ENCODE results near the gene ZNF436. TPM values are rescaled to one million over a fixed set of nuclear protein-coding genes. Genes with fewer than 3 reads are reported as not detected.

Gene ZNF436
- polyA plus RNA-seq, 1 of the 3 experiments (the other 2 are of a cell fraction), result 5.0 TPM

GRCh38 chr1:23401313-23401712 lies 31.7 kb upstream of the ZNF436 start:
- no peak overlapping the region for H3K4me3 ChIP-seq (ENCODE audit: low read depth in 2 of 2, low read length in 1 of 2)
- no peaks in the 10 kb centered on the region for H3K36me3 ChIP-seq (replicated peaks in 1 of 2; ENCODE audit: control insufficient read depth in 1 of 2, insufficient read depth in 2 of 2, low read length in 1 of 2)
- H3K27me3 ChIP-seq (ENCODE audit: insufficient read depth), result no peaks in the 10 kb centered on the region
- H3K4me2 ChIP-seq, result no peak overlapping the region
- CTCF ChIA-PET, result interaction anchor here (0.7 to 3.1 kb wide), 4 partner anchors 13 to 303 kb away, joined by 3 to 13 read pairs (median 3); no protein-coding TSS in a partner anchor
- DNase-seq, result no peak
- peaks cover 15 to 20% of the 10 kb centered on the region in 2 experiments for H3K4me1 ChIP-seq (ENCODE audit: control insufficient read depth in 1 of 2, insufficient read depth in 2 of 2, low read depth in 1 of 2, low read length in 1 of 2)
- no peak overlapping the region for H3K27ac ChIP-seq (ENCODE audit: low read depth in 2 of 2, low read length in 1 of 2)
- H3F3A ChIP-seq (replicated peaks; ENCODE audit: insufficient read depth), result peaks cover 18% of the 10 kb centered on the region
- WGBS (ENCODE audit: low lambda C conversion rate), result 92% methylated on average over 6 of the region's 6 CpGs
- no peak for TF ChIP-seq SIN3A (IDR thresholded peaks at IDR 0.05; ENCODE audit: borderline replicate concordance, low read depth, low read length)
- no peak for TF ChIP-seq ELF1 (IDR thresholded peaks at IDR 0.05)
- TF ChIP-seq FOXJ3 (CRISPR knock-in tag; IDR thresholded peaks at IDR 0.05), result no peak
- no peak for TF ChIP-seq GATA2 (CRISPR knock-in tag; IDR thresholded peaks at IDR 0.05)
- no peak for TF ChIP-seq NFIC (IDR thresholded peaks at IDR 0.05; ENCODE audit: borderline replicate concordance)
- no peak for TF ChIP-seq USF2 (IDR thresholded peaks at IDR 0.05; ENCODE audit: borderline replicate concordance, low read depth, low read length)
- TF ChIP-seq JUND (IDR thresholded peaks at IDR 0.05), result no peak
- TF ChIP-seq RFX5 (IDR thresholded peaks at IDR 0.05; ENCODE audit: low read length), result no peak
- TF ChIP-seq MEF2A (IDR thresholded peaks at IDR 0.05; ENCODE audit: borderline replicate concordance, low read depth), result no peak
- no peak for TF ChIP-seq GABPA (IDR thresholded peaks at IDR 0.05; ENCODE audit: low read depth)
- TF ChIP-seq TAF1 (IDR thresholded peaks at IDR 0.05; ENCODE audit: borderline replicate concordance, low read depth, low read length), result no peak
- POLR2A ChIA-PET, result interaction anchor here (1.6 kb wide), 1 partner anchor 33 kb away, joined by 3 read pairs; no protein-coding TSS in a partner anchor
- H4K20me1 ChIP-seq (ENCODE audit: insufficient read depth), result no peaks in the 10 kb centered on the region
- H3K79me2 ChIP-seq (ENCODE audit: insufficient read depth), result no peaks in the 10 kb centered on the region
- no peaks in the 10 kb centered on the region for H3K9me3 ChIP-seq
- no peaks in the 10 kb centered on the region for H3K9me2 ChIP-seq
- H3K9ac ChIP-seq, result no peak overlapping the region
- no peak overlapping the region for H2AFZ ChIP-seq (ENCODE audit: low read depth)

GRCh38 chr1:23400324-23401114 lies 30.9 kb upstream of the ZNF436 start:
- Histone ChIP-seq H3K27ac (ENCODE audit: low read depth in 2 of 2, low read length in 1 of 2) (no peak overlapping the region), H3F3A (replicated peaks; ENCODE audit: insufficient read depth) (peaks cover 21% of the 10 kb centered on the region), H3K36me3 (replicated peaks in 1 of 2; ENCODE audit: control insufficient read depth in 1 of 2, insufficient read depth in 2 of 2, low read length in 1 of 2) (no peaks in the 10 kb centered on the region), H2AFZ (ENCODE audit: low read depth) (no peak overlapping the region), H3K9me2 (no peaks in the 10 kb centered on the region), H3K9me3 (no peaks in the 10 kb centered on the region), H3K27me3 (ENCODE audit: insufficient read depth) (no peaks in the 10 kb centered on the region), H3K4me2 (no peak overlapping the region), H3K9ac (no peak overlapping the region), H4K20me1 (ENCODE audit: insufficient read depth) (no peaks in the 10 kb centered on the region), H3K4me1 (ENCODE audit: control insufficient read depth in 1 of 2, insufficient read depth in 2 of 2, low read depth in 1 of 2, low read length in 1 of 2) (peaks cover 16 to 20% of the 10 kb centered on the region in 2 experiments), H3K79me2 (ENCODE audit: insufficient read depth) (no peaks in the 10 kb centered on the region), H3K4me3 (ENCODE audit: low read depth in 2 of 2, low read length in 1 of 2) (no peak overlapping the region)
- TF ChIP-seq GATA2 (CRISPR knock-in tag; IDR thresholded peaks at IDR 0.05) (no peak), CTCF (IDR thresholded peaks at IDR 0.05) (no peak), MAX (IDR thresholded peaks at IDR 0.05; ENCODE audit: low read depth) (no peak), FOSL2 (IDR thresholded peaks at IDR 0.05; ENCODE audit: borderline replicate concordance, low read depth) (no peak), USF1 (IDR thresholded peaks at IDR 0.05; ENCODE audit: borderline replicate concordance, low read depth) (no peak), CHD2 (IDR thresholded peaks at IDR 0.05; ENCODE audit: low read length, partially characterized antibody) (no peak), RCOR1 (IDR thresholded peaks at IDR 0.05; ENCODE audit: low read length) (no peak), TEAD4 (IDR thresholded peaks at IDR 0.05; ENCODE audit: borderline replicate concordance, insufficient read depth) (no peak), MXI1 (IDR thresholded peaks at IDR 0.05; ENCODE audit: low read depth, low read length) (no peak), TAF1 (IDR thresholded peaks at IDR 0.05; ENCODE audit: borderline replicate concordance, low read depth, low read length) (no peak), PBX3 (IDR thresholded peaks at IDR 0.05) (no peak), EP300 (IDR thresholded peaks at IDR 0.05; ENCODE audit: borderline replicate concordance in 1 of 2, low read depth in 1 of 2, low read length in 1 of 2) (no peak), NFIC (IDR thresholded peaks at IDR 0.05; ENCODE audit: borderline replicate concordance) (no peak)
- ChIA-PET CTCF (interaction anchor here (1.4 kb wide), 1 partner anchor 302 kb away, joined by 3 read pairs; no protein-coding TSS in a partner anchor), POLR2A (interaction anchor here (1.6 kb wide), 1 partner anchor 32 kb away, joined by 3 read pairs; no protein-coding TSS in a partner anchor)
- 87% methylated on average over 4 of the region's 5 CpGs for WGBS (ENCODE audit: low lambda C conversion rate)
- no peak for DNase-seq

Measured in SK-N-SH (cell line).